GM23338 (cell line): ENCODE measurements around the gene FOXL1. TPM values are rescaled to one million over a fixed set of nuclear protein-coding genes. Genes with fewer than 3 reads are reported as not detected.

Experiments
- polyA plus RNA-seq: library from polyadenylated mRNA; unstranded; fragments of >200 nt; fragmentation: Nextera tagmentation; extraction: Ambion mirVana; gene quantifications from 2 replicates; pipeline ENCODE4 v1.2.1, GENCODE V29; 2016
- total RNA-seq: library from RNA; depleted of rRNA; stranded (reverse); fragments of >200 nt; shearing (Covaris generic); gene quantifications from 2 replicates; pipeline ENCODE4 v1.2.3, GENCODE V29; 2014; rRNA removed

Gene FOXL1
- total and polyA plus RNA-seq, 2 experiments from 2014 or later: 0.31 TPM; not detected in 1

Other genes with a start within 250 kb of the FOXL1 start
- 0.10 TPM in 1 of 2 replicates, not detected in the other for gene FOXF1, start 68.0 kb upstream of the FOXL1 start, total RNA-seq
- 0.15 TPM in 1 of 2 replicates, not detected in the other for gene FOXF1, start 68.0 kb upstream of the FOXL1 start, polyA plus RNA-seq
- 8.1 and 12.6 TPM in 2 replicates for gene MTHFSD, start 23.3 kb upstream of the FOXL1 start, total RNA-seq
- 7.2 and 9.7 TPM in 2 replicates for gene MTHFSD, start 23.3 kb upstream of the FOXL1 start, polyA plus RNA-seq
- not detected in 2 replicates for gene FOXC2, start 11.7 kb upstream of the FOXL1 start, total RNA-seq
- gene FOXC2, start 11.7 kb upstream of the FOXL1 start, polyA plus RNA-seq: 0.14 and 0.16 TPM in 2 replicates